K562 (cell line): Measurements from ENCODE around the gene LRGUK. TPM values are rescaled to one million over a fixed set of nuclear protein-coding genes. Genes with fewer than 3 reads are reported as not detected.

Experiments
- E2F4 ChIP-seq: sonication (generic); formaldehyde crosslinking; IDR thresholded peaks from 2 replicates; pipeline ENCODE4 v1.8.0; 2022; ENCODE audit warnings: mild to moderate bottlenecking, low read depth, missing genetic modification reagents
- SMAD3 ChIP-seq: fragments of 450-650 bp; formaldehyde crosslinking; conservative IDR thresholded peaks from 2 replicates; pipeline ENCODE4 v1.4.0; 2020; ENCODE audit warnings: mild to moderate bottlenecking
- ZNF280A ChIP-seq: fragments of 450-650 bp; IDR thresholded peaks from 2 replicates; pipeline ENCODE4 v1.6.1; 2018; ENCODE audit warnings: mild to moderate bottlenecking, low read depth; ENCODE audit not compliant: partially characterized antibody
- ZNF280B ChIP-seq: fragments of 250-450 bp; sonication (Bioruptor Pico); IDR thresholded peaks from 2 replicates; pipeline ENCODE4 v1.5.1; 2021; ENCODE audit warnings: mild to moderate bottlenecking
- polyA plus RNA-seq, 8 experiments: library from polyadenylated mRNA; depleted of rRNA in 4 of 8; stranded (reverse) in 5 of 8; unstranded in 3 of 8; fragments of >200 nt; fragmentation: Nextera tagmentation in 2 of 8; fragmentation: Illumina TruSeq in 1 of 8; extraction: Ambion mirVana in 2 of 8; extraction: Trizol in 1 of 8; gene quantifications; 2 replicates each; pipeline versions ENCODE4 v1.2.1 to v1.2.3, GENCODE V29; 2011 to 2014; ENCODE audit warnings: inconsistent platforms in 1 of 8, missing spikeins in 1 of 8
- total RNA-seq, 7 experiments: library from RNA; depleted of rRNA in 6 of 7; stranded (reverse); fragments of >200 nt in 6 of 7; fragmentation: Illumina TruSeq in 2 of 7; extraction: Trizol in 2 of 7; gene quantifications; 2 replicates each; pipeline versions ENCODE4 v1.2.1 to v1.2.3, GENCODE V29; 2011 to 2021; ENCODE audit warnings: low replicate concordance in 1 of 7
- TF ChIP-seq, protein P1 (sequence below): fragments of 250-450 bp; sonication (Bioruptor Pico); IDR thresholded peaks from 2 replicates; pipeline ENCODE4 v1.4.0; 2020; ENCODE audit warnings: mild to moderate bottlenecking, moderate library complexity

The LRGUK gene
- total and polyA plus RNA-seq, 9 of the 15 experiments (the other 6 are each of a cell fraction or from before 2014, with no cell fraction given) = 0.04 to 0.33 (median 0.18) TPM

GRCh38 chr7:134088199-134088598 is 38.9 kb upstream of the LRGUK start (continued):
- no peak for TF ChIP-seq SMAD3 (CRISPR knock-in tag)
- TF ChIP-seq ZNF280B = 0 out of 2 replicates have a peak, but pooled peaks have one; percentile 23
- TF ChIP-seq E2F4 = no peak
- TF ChIP-seq ZNF280A = peak; percentile 69
- TF ChIP-seq, protein P1, sequence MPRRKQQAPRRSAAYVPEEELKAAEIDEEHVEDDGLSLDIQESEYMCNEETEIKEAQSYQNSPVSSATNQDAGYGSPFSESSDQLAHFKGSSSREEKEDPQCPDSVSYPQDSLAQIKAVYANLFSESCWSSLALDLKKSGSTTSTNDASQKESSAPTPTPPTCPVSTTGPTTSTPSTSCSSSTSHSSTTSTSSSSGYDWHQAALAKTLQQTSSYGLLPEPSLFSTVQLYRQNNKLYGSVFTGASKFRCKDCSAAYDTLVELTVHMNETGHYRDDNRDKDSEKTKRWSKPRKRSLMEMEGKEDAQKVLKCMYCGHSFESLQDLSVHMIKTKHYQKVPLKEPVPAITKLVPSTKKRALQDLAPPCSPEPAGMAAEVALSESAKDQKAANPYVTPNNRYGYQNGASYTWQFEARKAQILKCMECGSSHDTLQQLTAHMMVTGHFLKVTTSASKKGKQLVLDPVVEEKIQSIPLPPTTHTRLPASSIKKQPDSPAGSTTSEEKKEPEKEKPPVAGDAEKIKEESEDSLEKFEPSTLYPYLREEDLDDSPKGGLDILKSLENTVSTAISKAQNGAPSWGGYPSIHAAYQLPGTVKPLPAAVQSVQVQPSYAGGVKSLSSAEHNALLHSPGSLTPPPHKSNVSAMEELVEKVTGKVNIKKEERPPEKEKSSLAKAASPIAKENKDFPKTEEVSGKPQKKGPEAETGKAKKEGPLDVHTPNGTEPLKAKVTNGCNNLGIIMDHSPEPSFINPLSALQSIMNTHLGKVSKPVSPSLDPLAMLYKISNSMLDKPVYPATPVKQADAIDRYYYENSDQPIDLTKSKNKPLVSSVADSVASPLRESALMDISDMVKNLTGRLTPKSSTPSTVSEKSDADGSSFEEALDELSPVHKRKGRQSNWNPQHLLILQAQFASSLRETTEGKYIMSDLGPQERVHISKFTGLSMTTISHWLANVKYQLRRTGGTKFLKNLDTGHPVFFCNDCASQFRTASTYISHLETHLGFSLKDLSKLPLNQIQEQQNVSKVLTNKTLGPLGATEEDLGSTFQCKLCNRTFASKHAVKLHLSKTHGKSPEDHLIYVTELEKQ = no peak
